Measurements from ENCODE around the gene CYP2R1. TPM values are rescaled to one million over a fixed set of nuclear protein-coding genes. Genes with fewer than 3 reads are reported as not detected.
"Not testable (repeated sequence)": the region's sequence is repeated elsewhere in the genome, so short reads cannot be mapped to it uniquely, and the experiment has no call there.

CYP2R1 gene
- total and polyA plus RNA-seq, 7 experiments from 2014 or later = 13.3 to 19.1 (median 15.1) TPM

GRCh38 chr11:14872032-14872431 lies 20.0 kb downstream of the CYP2R1 start:
- intact Hi-C loops (cut with micrococcal nuclease) = loop anchor here in 1 of 2 donors (2.0 kb wide), 1 partner anchor 15 kb away; no protein-coding TSS in a partner anchor

GRCh38 chr11:14863775-14864174 lies 28.3 kb downstream of the CYP2R1 start:
- H3K9me3 ChIP-seq (ENCODE audit: control insufficient read depth in 2 of 3, low read length in 3 of 3); H3K4me3 ChIP-seq (ENCODE audit: low read length); CTCF ChIA-PET; POLR2A ChIA-PET; H3K27me3 Mint-ChIP-seq; H3K4me3 Mint-ChIP-seq; H3K4me1 ChIP-seq (ENCODE audit: control insufficient read depth in 2 of 2, insufficient read depth in 2 of 2, low read length in 2 of 2); H3K27ac ChIP-seq (ENCODE audit: low read depth, low read length); DNase-seq; H3K27me3 ChIP-seq (ENCODE audit: control insufficient read depth in 2 of 2, insufficient read depth in 2 of 2, low read length in 2 of 2); ATAC-seq; intact Hi-C loops (cut with micrococcal nuclease): not testable (repeated sequence)
- peaks cover 4 to 42% (median 10%) of the 10 kb centered on the region in 3 experiments for H3K36me3 ChIP-seq (ENCODE audit: control insufficient read depth in 2 of 3, insufficient read depth in 3 of 3, low read length in 3 of 3)
- Mint-ChIP-seq H3K9me3 (peaks cover 0 to 23% (median 8%) of the 10 kb centered on the region in 11 donors), H3K27ac (peak overlapping the region in 4 of 9 donors; percentile 10 to 68 (median 44)), H3K4me1 (peaks cover 0 to 22% (median 13%) of the 10 kb centered on the region in 7 donors), H3K36me3 (peaks cover 22 to 75% (median 61%) of the 10 kb centered on the region in 5 donors)

More at GRCh38 chr11:14872032-14872431, 20.0 kb downstream of the CYP2R1 start:
- ChIA-PET CTCF (interaction anchor here (1.6 kb wide), 1 partner anchor 36 kb away, joined by 5 read pairs; no protein-coding TSS in a partner anchor), POLR2A (interaction anchor here (1.1 to 1.4 kb wide), 2 partner anchors 20 to 245 kb away, joined by 3 to 6 read pairs; partner anchors contain the start of gene CYP2R1)
- DNase-seq (no peak), ATAC-seq (no peak)
- H3K4me3 ChIP-seq (ENCODE audit: low read length) = no peak overlapping the region
- no peaks in the 10 kb centered on the region for H3K4me1 ChIP-seq (ENCODE audit: control insufficient read depth in 2 of 2, insufficient read depth in 2 of 2, low read length in 2 of 2)
- Mint-ChIP-seq H3K4me3 (no peak overlapping the region), H3K36me3 (peaks cover 16 to 78% (median 47%) of the 10 kb centered on the region in 5 donors), H3K9me3 (no peaks in the 10 kb centered on the region), H3K4me1 (peaks cover 5 to 25% (median 13%) of the 10 kb centered on the region in 7 donors), H3K27ac (peak overlapping the region in 4 of 9 donors; percentile 3 to 62 (median 34)), H3K27me3 (no peaks in the 10 kb centered on the region)
- no peak overlapping the region for H3K27ac ChIP-seq (ENCODE audit: low read depth, low read length)
- H3K36me3 ChIP-seq (ENCODE audit: control insufficient read depth in 2 of 3, insufficient read depth in 3 of 3, low read length in 3 of 3) = peaks cover 5 to 62% (median 8%) of the 10 kb centered on the region in 3 experiments
- H3K27me3 ChIP-seq (ENCODE audit: control insufficient read depth in 2 of 2, insufficient read depth in 2 of 2, low read length in 2 of 2) = no peaks in the 10 kb centered on the region
- H3K9me3 ChIP-seq (ENCODE audit: control insufficient read depth in 2 of 3, low read length in 3 of 3) = no peaks in the 10 kb centered on the region

GRCh38 chr11:14861680-14862079 lies 30.4 kb downstream of the CYP2R1 start:
- Mint-ChIP-seq H3K4me3 (no peak overlapping the region), H3K9me3 (peaks cover 0 to 23% (median 8%) of the 10 kb centered on the region in 11 donors), H3K27ac (peak overlapping the region in 6 of 9 donors; percentile 10 to 69 (median 54)), H3K36me3 (peaks cover 19 to 77% (median 62%) of the 10 kb centered on the region in 5 donors), H3K4me1 (peaks cover 0 to 27% (median 20%) of the 10 kb centered on the region in 7 donors), H3K27me3 (no peaks in the 10 kb centered on the region)
- DNase-seq (no peak), ATAC-seq (no peak)
- Histone ChIP-seq H3K27ac (ENCODE audit: low read depth, low read length) (no peak overlapping the region), H3K27me3 (ENCODE audit: control insufficient read depth in 2 of 2, insufficient read depth in 2 of 2, low read length in 2 of 2) (no peaks in the 10 kb centered on the region), H3K4me3 (ENCODE audit: low read length) (no peak overlapping the region), H3K36me3 (ENCODE audit: control insufficient read depth in 2 of 3, insufficient read depth in 3 of 3, low read length in 3 of 3) (peaks cover 4 to 37% (median 10%) of the 10 kb centered on the region in 3 experiments), H3K9me3 (ENCODE audit: control insufficient read depth in 2 of 3, low read length in 3 of 3) (no peaks in the 10 kb centered on the region), H3K4me1 (ENCODE audit: control insufficient read depth in 2 of 2, insufficient read depth in 2 of 2, low read length in 2 of 2) (no peaks in the 10 kb centered on the region)
- ChIA-PET CTCF (no interaction called here), POLR2A (interaction anchor here (0.8 kb wide), 1 partner anchor 391 kb away, joined by 3 read pairs; no protein-coding TSS in a partner anchor)
- intact Hi-C loops (cut with micrococcal nuclease) = no loop called here

DNA sequence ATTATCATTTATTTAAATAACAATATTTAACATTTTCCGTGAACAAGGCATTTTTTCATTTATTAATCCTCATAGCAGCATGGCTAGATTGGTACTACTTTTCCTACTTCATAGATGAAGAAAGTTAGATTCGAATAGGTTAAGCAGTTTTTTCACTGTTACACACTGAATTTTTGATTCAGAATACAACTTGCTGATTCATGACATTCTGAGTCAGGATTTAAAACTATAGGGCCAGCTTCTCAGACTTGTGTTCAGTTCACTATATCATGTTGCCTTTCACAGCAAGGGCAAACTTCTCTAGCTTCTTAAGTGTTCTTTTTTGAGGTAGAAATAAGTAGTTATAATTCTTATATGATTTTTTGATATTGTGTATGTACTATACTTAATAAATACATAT lies 31.5 kb downstream of the CYP2R1 start:
- Mint-ChIP-seq H3K9me3 (peaks cover 0 to 28% (median 8%) of the 10 kb centered on the region in 11 donors), H3K4me1 (peaks cover 2 to 32% (median 26%) of the 10 kb centered on the region in 7 donors), H3K27me3 (no peaks in the 10 kb centered on the region), H3K27ac (peak overlapping the region in 1 of 9 donors; percentile 49), H3K36me3 (peaks cover 19 to 79% (median 61%) of the 10 kb centered on the region in 5 donors), H3K4me3 (no peak overlapping the region)
- Histone ChIP-seq H3K36me3 (ENCODE audit: control insufficient read depth in 2 of 3, insufficient read depth in 3 of 3, low read length in 3 of 3) (peaks cover 4 to 37% (median 10%) of the 10 kb centered on the region in 3 experiments), H3K27me3 (ENCODE audit: control insufficient read depth in 2 of 2, insufficient read depth in 2 of 2, low read length in 2 of 2) (no peaks in the 10 kb centered on the region), H3K9me3 (ENCODE audit: control insufficient read depth in 2 of 3, low read length in 3 of 3) (no peaks in the 10 kb centered on the region), H3K4me3 (ENCODE audit: low read length) (no peak overlapping the region), H3K4me1 (ENCODE audit: control insufficient read depth in 2 of 2, insufficient read depth in 2 of 2, low read length in 2 of 2) (no peaks in the 10 kb centered on the region), H3K27ac (ENCODE audit: low read depth, low read length) (no peak overlapping the region)
- ChIA-PET CTCF (no interaction called here), POLR2A (interaction anchor here (0.9 kb wide), 1 partner anchor 38 kb away, joined by 3 read pairs; no protein-coding TSS in a partner anchor)
- intact Hi-C loops (cut with micrococcal nuclease) = no loop called here
- DNase-seq = no peak
- ATAC-seq = no peak

GRCh38 chr11:14858404-14858803 lies 33.6 kb downstream of the CYP2R1 start:
- H3K4me3 ChIP-seq (ENCODE audit: low read length) = no peak overlapping the region
- H3K27ac ChIP-seq (ENCODE audit: low read depth, low read length) = no peak overlapping the region
- peaks cover 4 to 32% (median 10%) of the 10 kb centered on the region in 3 experiments for H3K36me3 ChIP-seq (ENCODE audit: control insufficient read depth in 2 of 3, insufficient read depth in 3 of 3, low read length in 3 of 3)
- intact Hi-C loops (cut with micrococcal nuclease) = no loop called here
- no peak for ATAC-seq
- H3K9me3 Mint-ChIP-seq = peaks cover 0 to 15% (median 3%) of the 10 kb centered on the region in 11 donors
- no peak for DNase-seq
- H3K4me3 Mint-ChIP-seq = no peak overlapping the region
- H3K36me3 Mint-ChIP-seq = peaks cover 5 to 76% (median 61%) of the 10 kb centered on the region in 5 donors
- H3K27me3 ChIP-seq (ENCODE audit: control insufficient read depth in 2 of 2, insufficient read depth in 2 of 2, low read length in 2 of 2) = no peaks in the 10 kb centered on the region
- H3K4me1 ChIP-seq (ENCODE audit: control insufficient read depth in 2 of 2, insufficient read depth in 2 of 2, low read length in 2 of 2) = no peaks in the 10 kb centered on the region
- H3K4me1 Mint-ChIP-seq = peaks cover 6 to 37% (median 30%) of the 10 kb centered on the region in 7 donors
- H3K27ac Mint-ChIP-seq = peak overlapping the region in 4 of 9 donors; percentile 21 to 79 (median 58)
- POLR2A ChIA-PET = interaction anchor here (1.0 kb wide), 1 partner anchor 214 kb away, joined by 3 read pairs; no protein-coding TSS in a partner anchor
- no peaks in the 10 kb centered on the region for H3K9me3 ChIP-seq (ENCODE audit: control insufficient read depth in 2 of 3, low read length in 3 of 3)
- CTCF ChIA-PET = interaction anchor here (0.6 kb wide), 1 partner anchor 47 kb away, joined by 3 read pairs; no protein-coding TSS in a partner anchor
- no peaks in the 10 kb centered on the region for H3K27me3 Mint-ChIP-seq

GRCh38 chr11:14857621-14858020 lies 34.4 kb downstream of the CYP2R1 start:
- Histone ChIP-seq H3K36me3 (ENCODE audit: control insufficient read depth in 2 of 3, insufficient read depth in 3 of 3, low read length in 3 of 3) (peaks cover 4 to 26% (median 7%) of the 10 kb centered on the region in 3 experiments), H3K4me3 (ENCODE audit: low read length) (no peak overlapping the region), H3K27ac (ENCODE audit: low read depth, low read length) (no peak overlapping the region), H3K27me3 (ENCODE audit: control insufficient read depth in 2 of 2, insufficient read depth in 2 of 2, low read length in 2 of 2) (no peaks in the 10 kb centered on the region), H3K4me1 (ENCODE audit: control insufficient read depth in 2 of 2, insufficient read depth in 2 of 2, low read length in 2 of 2) (no peaks in the 10 kb centered on the region), H3K9me3 (ENCODE audit: control insufficient read depth in 2 of 3, low read length in 3 of 3) (no peaks in the 10 kb centered on the region)
- CTCF ChIA-PET = interaction anchor here (0.6 to 0.9 kb wide), 4 partner anchors 35 to 337 kb away, joined by 3 read pairs; no protein-coding TSS in a partner anchor
- Mint-ChIP-seq H3K36me3 (peaks cover 0 to 77% (median 59%) of the 10 kb centered on the region in 5 donors), H3K27me3 (no peaks in the 10 kb centered on the region), H3K4me1 (peaks cover 6 to 41% (median 31%) of the 10 kb centered on the region in 7 donors), H3K4me3 (no peak overlapping the region), H3K9me3 (peaks cover 0 to 8% (median 0%) of the 10 kb centered on the region in 11 donors), H3K27ac (peak overlapping the region in 7 of 9 donors; percentile 1 to 88 (median 44))
- intact Hi-C loops (cut with micrococcal nuclease) = no loop called here
- DNase-seq (no peak), ATAC-seq (no peak)
- POLR2A ChIA-PET = interaction anchor here (0.5 to 1.1 kb wide), 2 partner anchors 34 to 213 kb away, joined by 3 to 5 read pairs; partner anchors contain the start of gene CYP2R1
